ENCODE data around the gene YPEL1. TPM values are rescaled to one million over a fixed set of nuclear protein-coding genes. Genes with fewer than 3 reads are reported as not detected.

The YPEL1 gene
- total and polyA plus RNA-seq, 10 of the 15 experiments (the other 5 are each of a cell fraction or from before 2014, with no cell fraction given): 0.13 to 5.0 (median 1.6) TPM

DNA sequence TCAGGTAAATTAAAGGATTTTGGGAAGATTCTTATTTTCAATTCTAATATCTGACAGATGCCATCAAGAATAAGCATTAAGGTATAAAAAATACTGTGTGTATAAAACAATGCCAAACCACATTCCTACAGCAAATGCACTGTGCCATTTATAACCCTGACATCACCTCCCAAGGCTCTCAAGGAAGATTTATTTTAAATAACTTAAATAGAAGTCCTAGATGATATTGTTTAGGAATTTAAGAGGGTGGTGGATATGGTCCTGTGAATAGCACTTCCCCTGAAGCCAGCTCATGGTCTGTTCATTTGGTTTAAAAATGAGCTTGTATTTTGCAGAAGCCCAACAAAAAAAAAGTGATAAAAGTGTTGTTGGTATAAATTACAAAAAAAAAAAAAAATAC is 37.7 kb downstream of the YPEL1 start:
- Histone ChIP-seq H3K9me3 (replicated peaks; ENCODE audit: control insufficient read depth, insufficient read depth, low read length) (no peaks in the 10 kb centered on the region), H3K27ac (ENCODE audit: control insufficient read depth, insufficient read depth) (no peak overlapping the region), H3K27me3 (replicated peaks in 1 of 2; ENCODE audit: control insufficient read depth in 2 of 2, insufficient read depth in 2 of 2, low read length in 1 of 2) (no peaks in the 10 kb centered on the region), H3K36me3 (ENCODE audit: control insufficient read depth in 2 of 2, insufficient read depth in 2 of 2, low read length in 1 of 2) (peaks cover 7 to 25% of the 10 kb centered on the region in 2 experiments; a peak in 3 of 4 replicates), H3K79me2 (ENCODE audit: control insufficient read depth, insufficient read depth, low read length) (no peaks in the 10 kb centered on the region), H3K9ac (ENCODE audit: control insufficient read depth, insufficient read depth, low read length) (no peak overlapping the region), H3K4me3 (no peak overlapping the region), H3K4me1 (ENCODE audit: control insufficient read depth, insufficient read depth, low read length) (no peaks in the 10 kb centered on the region), H2AFZ (ENCODE audit: control insufficient read depth, low read depth, low read length) (no peak overlapping the region), H4K20me1 (ENCODE audit: control insufficient read depth, insufficient read depth) (no peaks in the 10 kb centered on the region), H3K4me2 (ENCODE audit: control insufficient read depth, insufficient read depth) (no peak overlapping the region)
- DNase-seq (ENCODE audit: low read depth, low spot score) (no peak), ATAC-seq (no peak), FAIRE-seq (no peak)
- no TSS peak for BruUV-seq (replicated peaks)
- in situ Hi-C loops (cut with MboI): no loop called here
- POLR2A ChIA-PET: interaction anchor here (0.5 to 0.6 kb wide), 3 partner anchors 11 to 242 kb away, joined by 3 to 10 read pairs (median 8); no protein-coding TSS in a partner anchor
- CTCF ChIA-PET: interaction anchor here (0.9 to 1.4 kb wide), 4 partner anchors 10 to 274 kb away, joined by 3 to 8 read pairs (median 4); no protein-coding TSS in a partner anchor
- TF ChIP-seq GATAD2B (conservative IDR thresholded peaks at IDR 0.05; ENCODE audit: low read depth) (no peak), ZNF207 (IDR thresholded peaks at IDR 0.05; ENCODE audit: borderline replicate concordance) (no peak), PRDM15 (CRISPR knock-in tag; IDR thresholded peaks at IDR 0.05) (no peak), PAX5 (IDR thresholded peaks at IDR 0.05; ENCODE audit: borderline replicate concordance, low read depth, low read length) (no peak), ZZZ3 (IDR thresholded peaks at IDR 0.05; ENCODE audit: control insufficient read depth, insufficient read length, low read depth) (no peak), MEF2A (IDR thresholded peaks at IDR 0.05; ENCODE audit: insufficient read depth, low read depth, low read length) (no peak), SRF (IDR thresholded peaks at IDR 0.05; ENCODE audit: low read depth in 2 of 2, low read length in 2 of 2) (no peak)
- intact Hi-C loops (cut with micrococcal nuclease; ENCODE audit: unreplicated experiment): no loop called here
- SMC1A ChIA-PET (ENCODE audit: uncharacterized antibody, unreplicated experiment): interaction anchor here (0.5 kb wide), 1 partner anchor 466 kb away, joined by 3 read pairs; no protein-coding TSS in a partner anchor
- RAD21 ChIA-PET (ENCODE audit: unreplicated experiment): interaction anchor here (0.9 kb wide), 2 partner anchors 16 kb away, joined by 3 read pairs; no protein-coding TSS in a partner anchor

Data from GM12878 (cell line).